ENCODE measurements around the gene GHR.

Gene GHR

DNA sequence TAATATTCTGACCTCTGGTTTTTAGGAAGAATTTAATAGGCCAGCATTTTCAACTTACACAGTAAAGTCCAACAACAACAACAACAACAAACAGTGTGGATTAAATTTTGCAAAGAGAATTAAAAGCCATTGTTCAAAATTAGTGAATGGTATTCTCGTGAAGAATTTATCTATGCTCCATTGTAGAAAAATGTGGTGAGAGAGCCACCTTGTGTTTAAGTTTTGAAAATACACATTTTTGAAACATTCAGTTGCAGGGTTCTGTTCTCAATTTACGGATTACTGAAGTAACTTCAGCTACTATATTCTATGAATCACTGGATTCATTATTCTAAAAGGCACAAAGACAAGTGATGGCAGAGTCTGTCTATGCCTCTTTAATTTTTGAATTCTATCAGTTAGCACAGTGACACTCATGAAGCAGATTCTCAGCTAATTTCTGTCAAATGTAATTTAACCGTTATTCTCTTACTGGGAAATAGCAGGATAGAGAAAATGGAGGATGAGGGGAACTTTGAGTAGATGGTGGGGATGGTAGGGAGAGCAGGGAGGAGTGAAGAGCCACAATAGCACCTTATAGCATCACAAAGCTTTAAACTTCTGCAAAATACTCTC is 344.4 kb downstream of the GHR start:
- DNase-seq (ENCODE audit: low read depth in 2 of 2, low spot score in 1 of 2): no peak

DNA sequence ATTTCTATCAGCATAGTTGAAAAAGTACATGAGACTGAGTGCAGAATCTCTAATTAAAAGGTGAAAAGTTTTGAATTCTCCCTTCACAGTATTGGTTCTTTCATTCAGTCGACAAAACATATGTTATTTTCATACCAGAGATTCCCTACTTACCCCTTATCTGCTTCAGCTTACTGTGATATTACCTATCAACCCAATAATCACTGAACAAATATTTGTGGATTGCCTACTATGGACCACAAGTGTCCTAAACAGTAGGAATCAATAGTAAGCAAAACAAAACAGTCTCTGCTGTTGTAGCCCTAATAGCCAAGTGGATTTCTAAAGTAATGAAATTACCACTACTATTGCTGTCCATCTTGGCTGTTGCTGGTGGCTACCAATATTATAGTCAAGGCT is 344.9 kb downstream of the GHR start:
- no peak for DNase-seq (ENCODE audit: low read depth in 2 of 2, low spot score in 1 of 2)

DNA sequence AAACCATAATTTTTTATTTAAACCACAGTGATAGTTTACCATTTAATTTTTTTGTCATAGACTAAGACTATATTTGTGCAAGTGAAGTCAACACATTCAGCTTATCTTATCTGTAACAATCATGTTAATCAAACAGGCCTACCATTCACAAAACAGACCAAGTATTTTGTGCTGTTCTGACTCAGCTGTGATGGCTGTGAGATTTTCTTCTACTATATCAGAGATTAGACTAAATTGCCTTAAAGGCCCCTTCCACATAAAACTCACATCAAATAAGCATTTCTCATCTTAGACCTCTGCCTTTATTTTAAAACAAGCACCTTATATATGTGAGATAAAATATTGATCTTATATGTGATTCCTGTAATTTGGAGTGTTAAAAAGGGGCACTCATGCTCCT is 346.8 kb downstream of the GHR start:
- no peak for DNase-seq (ENCODE audit: low read depth in 2 of 2, low spot score in 1 of 2)
